Uterus (tissue), 2 donors: ENCODE results near the gene GRIP1.

Source experiments
- CTCF ChIP-seq, 4 experiments: fragments of 200-600 bp in 2 of 4; fragments of 450-650 bp in 2 of 4; sonication (generic) in 2 of 4; IDR thresholded peaks; one replicate each; pipeline ENCODE4 v1.5.1; 2016 to 2019; ENCODE audit warnings: antibody characterized with exemption in 4 of 4, mild to moderate bottlenecking in 2 of 4, moderate library complexity in 1 of 4
- POLR2A ChIP-seq, 2 donors: fragments of 450-650 bp; IDR thresholded peaks; one replicate each; pipeline ENCODE4 v1.6.1; 2016; ENCODE audit warnings: antibody characterized with exemption in 2 of 2, mild to moderate bottlenecking in 1 of 2, moderate library complexity in 1 of 2

GRCh38 chr12:66707002-66707697 lies 28.3 kb upstream of the GRIP1 start:
- TF ChIP-seq CTCF (IDR thresholded peaks at IDR 0.05), result no peak
- TF ChIP-seq POLR2A (IDR thresholded peaks at IDR 0.05), result no peak
